ENCODE measurements around the gene MAST3.

GRCh38 chr19:18197941-18198340 is 100.4 kb downstream of the MAST3 start:
- TF ChIP-seq CTCF (IDR thresholded peaks at IDR 0.05 in 4 of 5, conservative IDR thresholded peaks at IDR 0.05 in 1 of 5) (no peak), POLR2A (IDR thresholded peaks at IDR 0.05) (no peak)
